SHP77 treated with DMSO at 0.1 percent for 48 hours (cell line): ENCODE measurements around the gene OPHN1.

Experiments
- DNase-seq: peaks from one replicate; lab custom pipeline; 2025; lab: John Stamatoyannopoulos, UW

Gene OPHN1, protein sequence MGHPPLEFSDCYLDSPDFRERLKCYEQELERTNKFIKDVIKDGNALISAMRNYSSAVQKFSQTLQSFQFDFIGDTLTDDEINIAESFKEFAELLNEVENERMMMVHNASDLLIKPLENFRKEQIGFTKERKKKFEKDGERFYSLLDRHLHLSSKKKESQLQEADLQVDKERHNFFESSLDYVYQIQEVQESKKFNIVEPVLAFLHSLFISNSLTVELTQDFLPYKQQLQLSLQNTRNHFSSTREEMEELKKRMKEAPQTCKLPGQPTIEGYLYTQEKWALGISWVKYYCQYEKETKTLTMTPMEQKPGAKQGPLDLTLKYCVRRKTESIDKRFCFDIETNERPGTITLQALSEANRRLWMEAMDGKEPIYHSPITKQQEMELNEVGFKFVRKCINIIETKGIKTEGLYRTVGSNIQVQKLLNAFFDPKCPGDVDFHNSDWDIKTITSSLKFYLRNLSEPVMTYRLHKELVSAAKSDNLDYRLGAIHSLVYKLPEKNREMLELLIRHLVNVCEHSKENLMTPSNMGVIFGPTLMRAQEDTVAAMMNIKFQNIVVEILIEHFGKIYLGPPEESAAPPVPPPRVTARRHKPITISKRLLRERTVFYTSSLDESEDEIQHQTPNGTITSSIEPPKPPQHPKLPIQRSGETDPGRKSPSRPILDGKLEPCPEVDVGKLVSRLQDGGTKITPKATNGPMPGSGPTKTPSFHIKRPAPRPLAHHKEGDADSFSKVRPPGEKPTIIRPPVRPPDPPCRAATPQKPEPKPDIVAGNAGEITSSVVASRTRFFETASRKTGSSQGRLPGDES

GRCh38 chrX:68433155-68433980, at the start of gene OPHN1:
Gene OPHN1, minus strand, starts transcription at chrX:68433495. Its CDS starts 475 bp downstream, at chrX:68433020.
- no peak for DNase-seq

DNA sequence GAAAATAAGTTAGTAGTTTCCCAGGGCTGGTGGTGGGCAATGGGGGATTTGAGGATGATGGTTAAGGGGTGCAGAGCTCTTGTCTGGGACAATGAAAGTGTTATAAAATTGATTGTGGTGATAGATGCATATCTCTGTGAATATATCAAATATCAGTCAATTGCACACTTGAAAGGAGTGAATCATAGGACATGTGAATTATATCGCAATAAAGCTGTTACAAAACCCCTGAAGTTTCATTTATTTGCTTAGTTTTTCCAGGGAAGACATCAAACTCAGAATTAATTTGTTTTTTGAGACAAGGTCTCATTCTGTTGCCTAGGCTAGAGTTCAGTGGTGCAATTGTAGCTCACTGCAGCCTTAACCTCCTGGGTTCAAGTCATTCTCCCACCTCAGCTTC, 47.7 kb upstream of the OPHN1 start:
- DNase-seq: no peak

DNA sequence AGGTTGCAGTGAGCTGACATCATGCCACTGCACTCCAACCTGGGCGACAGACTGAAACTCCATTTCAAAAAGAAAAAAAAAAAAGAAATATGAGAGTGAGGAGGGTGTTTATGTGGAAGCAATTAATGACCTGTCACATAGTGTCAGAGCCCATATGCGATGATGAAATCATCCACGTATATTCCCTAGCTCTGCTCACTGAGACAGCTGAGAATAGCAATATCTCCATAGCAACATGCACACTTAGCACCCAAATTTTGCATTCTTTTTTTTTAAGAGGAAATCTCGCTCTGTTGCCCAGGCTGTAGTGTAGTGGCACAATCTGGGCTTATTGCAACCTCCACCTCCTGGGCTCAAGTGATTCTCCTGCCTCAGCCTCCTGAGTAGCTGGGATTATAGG, 31.5 kb upstream of the OPHN1 start:
- DNase-seq: no peak

DNA sequence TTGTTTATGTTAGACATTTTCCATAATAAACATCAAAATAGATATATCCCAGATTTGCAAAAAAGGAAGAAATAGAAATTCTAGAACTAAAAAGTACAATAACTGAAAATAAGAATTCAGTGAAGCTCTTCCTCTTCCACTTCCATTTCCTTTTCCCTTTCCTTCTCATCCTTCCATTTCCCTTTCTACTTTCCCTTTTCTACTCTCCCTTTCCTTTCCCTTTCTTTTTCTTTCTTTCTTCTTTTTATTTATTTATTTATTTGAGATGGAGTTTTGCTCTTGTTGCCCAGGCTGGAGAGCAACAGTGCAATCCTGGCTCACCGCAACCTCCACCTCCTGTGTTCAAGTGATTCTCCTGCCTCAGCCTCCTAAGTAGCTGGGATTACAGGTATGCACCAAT, 30.6 kb upstream of the OPHN1 start:
- no peak for DNase-seq

- DNase-seq: no peak
These were observed 29.4 kb upstream of the OPHN1 start for GRCh38 chrX:68462653-68463052.

- no peak for DNase-seq
These were observed 28.9 kb upstream of the OPHN1 start for GRCh38 chrX:68462197-68462596.

DNA sequence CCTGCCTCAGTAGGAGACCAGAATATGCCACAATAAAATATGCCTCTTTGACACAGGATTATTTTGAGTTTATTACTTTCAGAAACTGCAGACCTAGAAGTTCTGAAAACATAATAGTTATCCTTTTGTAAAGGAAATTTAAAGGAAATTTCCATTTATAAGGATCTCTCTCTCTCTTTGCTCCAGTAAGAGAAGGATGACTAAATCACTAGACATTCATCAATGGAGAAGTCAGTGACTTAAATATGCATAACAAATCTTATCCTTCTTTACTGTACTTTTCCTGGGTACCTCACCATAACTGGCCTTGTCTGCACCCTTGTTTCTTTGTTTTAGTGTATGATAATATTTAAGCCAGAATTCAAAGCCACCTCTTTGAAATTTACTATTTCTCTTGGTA, 28.3 kb upstream of the OPHN1 start:
- no peak for DNase-seq

DNA sequence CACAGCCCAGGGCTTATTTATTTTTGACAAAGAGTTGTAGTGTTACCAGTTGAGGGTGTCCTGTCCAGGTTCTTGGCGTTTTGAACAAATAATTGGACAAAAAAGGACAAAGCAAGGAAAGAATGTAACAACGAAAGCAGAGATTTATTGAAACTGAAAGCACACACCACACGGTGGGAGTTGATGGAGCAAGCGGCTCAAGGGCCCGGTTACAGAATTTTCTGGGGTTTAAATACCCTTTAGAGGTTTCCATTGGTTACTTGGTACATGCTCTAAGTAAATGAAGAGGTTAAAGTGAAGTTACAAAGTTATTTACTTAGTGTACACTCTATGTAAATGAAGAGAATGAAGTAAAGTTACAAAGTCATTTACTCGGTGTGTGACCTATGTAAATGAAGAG, 27.8 kb upstream of the OPHN1 start:
- no peak for DNase-seq

GRCh38 chrX:68455151-68455510, 21.8 kb upstream of the OPHN1 start:
- DNase-seq: no peak

DNA sequence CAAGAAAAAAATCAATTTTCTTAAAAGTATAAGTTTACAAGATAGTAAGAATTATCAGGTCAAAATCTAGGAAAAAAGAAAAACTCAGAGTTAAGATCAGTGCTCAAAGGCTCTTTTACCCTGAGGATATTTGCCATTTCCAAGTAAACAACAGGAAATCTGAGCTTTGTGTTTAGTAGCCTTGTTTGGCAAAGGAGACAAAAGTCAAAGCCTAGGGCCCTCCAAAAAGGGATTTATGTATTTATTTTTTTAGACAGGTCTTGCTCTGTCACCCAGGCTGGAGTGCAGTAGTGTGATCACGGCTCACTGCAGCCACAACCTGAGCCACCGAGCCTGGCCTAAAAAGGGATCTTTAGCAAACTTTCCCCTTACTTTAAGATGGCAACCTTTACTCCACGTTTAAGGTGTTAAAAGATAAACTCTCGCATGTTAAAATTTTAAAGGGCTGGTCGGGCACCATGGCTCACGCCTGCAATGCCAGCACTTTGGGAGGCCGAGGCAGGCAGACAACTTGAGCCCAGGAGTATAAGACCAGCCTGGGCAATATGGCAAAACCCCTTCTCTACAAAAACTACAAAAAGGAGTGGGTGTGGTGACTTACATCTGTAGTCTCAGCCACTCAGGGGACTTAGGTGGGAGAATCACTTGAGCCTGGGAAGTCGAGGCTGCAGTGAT, 21.3 kb upstream of the OPHN1 start:
- no peak for DNase-seq

GRCh38 chrX:68451720-68452119, 18.4 kb upstream of the OPHN1 start:
- no peak for DNase-seq

DNA sequence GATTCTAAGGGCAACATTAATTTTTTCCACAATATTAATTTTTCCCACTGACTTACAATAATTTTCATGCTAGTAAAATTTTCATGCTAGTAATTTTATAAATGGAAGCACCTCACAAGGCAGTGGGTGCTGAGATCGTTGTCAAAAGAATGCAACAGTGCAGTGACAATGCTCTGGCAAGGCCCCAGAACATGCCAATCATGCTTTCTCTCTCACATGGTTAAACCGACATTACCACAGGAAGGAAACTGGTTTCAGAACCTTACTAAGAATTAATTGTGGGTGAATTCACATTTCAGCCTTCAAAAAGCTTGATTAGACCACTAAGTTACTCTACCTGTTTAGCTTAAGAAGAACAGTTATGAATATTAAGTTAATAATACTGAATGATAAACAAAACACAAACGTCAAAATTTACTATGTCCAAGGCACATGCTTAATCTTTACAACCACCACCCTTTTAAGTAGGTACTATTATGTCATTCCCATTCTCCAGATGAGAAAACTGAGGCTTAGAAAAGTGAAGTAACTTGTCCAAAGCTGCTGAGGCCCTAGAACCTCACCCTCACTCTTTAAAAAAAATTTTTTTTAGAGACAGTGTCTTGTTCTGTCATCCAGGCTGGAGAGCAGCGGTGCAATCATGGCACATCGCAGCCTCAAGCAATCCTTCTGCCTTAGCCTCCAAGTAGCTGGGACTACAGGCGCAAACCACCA, 10.0 kb upstream of the OPHN1 start:
- DNase-seq: no peak

DNA sequence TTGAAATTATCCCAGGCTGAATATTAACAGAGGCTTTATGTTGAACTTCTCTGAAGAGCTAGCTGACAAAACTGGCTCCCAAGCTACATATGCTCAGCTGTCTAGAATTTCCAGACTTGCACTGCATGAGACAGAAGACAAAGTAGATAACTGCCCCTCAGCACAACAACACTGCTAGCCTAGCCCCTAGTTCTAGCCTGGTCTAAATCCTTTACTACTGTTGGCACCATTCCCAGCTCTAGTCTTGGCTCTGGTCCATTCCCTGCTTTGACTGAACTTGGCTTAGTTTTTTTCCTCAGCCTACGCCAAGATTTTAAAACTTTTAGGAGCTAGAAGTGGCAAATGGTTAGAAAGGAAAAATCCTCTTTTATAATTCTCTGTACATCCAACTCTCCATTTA, 7.6 kb upstream of the OPHN1 start:
- DNase-seq: no peak

DNA sequence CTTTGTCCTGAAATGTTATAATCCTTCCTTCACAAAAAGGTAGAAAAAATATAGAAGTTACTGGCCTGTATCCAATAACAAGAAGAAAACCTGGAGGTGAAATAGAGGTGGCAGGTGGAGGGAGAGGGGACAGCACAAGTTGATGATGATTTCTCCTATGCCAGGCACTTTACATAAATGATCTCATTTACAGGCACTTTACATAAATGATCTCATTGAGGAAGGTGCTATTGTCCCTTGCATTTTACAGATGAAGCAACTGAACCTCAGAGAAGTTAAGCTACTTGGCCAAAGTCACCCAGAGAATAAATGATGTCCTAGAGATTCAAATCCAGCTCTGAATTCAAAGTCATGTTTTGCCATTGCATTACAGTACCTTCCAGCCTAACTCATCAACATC, 7.1 kb upstream of the OPHN1 start:
- DNase-seq: no peak

DNA sequence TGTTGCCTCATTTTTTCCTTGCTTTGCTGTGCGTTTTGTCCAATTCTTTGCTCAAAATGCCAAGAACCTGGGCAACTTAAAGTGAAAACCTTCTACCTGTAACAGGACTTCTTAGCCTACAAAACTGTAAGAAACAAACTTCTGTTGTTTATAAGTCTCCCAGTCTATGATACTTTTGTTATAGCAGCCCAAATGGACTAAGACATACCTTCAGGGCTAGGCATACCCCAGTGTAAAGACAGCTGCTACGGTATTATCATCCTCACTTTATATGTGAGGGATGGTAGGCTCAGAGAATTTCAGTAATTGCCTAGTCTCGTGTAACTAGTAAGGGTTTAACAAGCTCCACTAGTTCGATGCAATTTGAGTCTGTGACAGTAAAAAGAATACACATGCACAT, 6.0 kb upstream of the OPHN1 start:
- no peak for DNase-seq

DNA sequence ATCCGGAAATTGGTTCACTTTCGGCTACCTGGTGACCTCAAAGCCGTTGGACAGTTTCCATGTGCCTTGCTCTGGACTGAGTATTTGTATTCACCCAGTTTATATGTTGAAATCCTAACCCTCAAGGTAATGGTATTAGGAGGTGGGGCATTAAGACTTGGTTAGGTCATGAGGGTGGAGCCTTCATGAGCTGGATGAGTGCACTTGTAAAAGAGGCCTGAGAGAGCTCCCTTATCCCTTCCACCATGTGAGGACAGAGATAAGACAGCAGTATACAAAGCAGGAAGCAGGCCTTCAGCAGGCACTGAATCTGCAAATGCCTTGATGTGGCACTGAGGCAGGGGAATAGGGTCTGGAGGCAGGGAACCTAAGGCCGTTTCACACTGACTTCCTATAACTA, 5.3 kb upstream of the OPHN1 start:
- DNase-seq: no peak

DNA sequence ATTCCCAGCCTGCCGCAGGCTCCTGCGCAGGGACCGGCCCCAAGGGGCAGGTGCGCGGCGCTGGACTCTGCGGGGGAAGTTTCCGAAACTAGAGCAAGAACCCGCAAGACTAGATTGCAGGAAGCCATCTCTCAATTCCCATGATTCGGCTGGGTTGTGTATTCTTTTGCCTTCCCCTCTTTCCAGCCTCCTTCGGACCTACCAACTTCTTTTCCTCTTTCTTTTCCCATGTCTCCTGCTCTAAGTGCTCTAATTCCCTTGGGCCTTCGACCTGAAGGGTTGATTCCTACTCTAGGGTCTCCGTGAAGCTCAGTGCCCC, 645 bp upstream of the OPHN1 start:
- DNase-seq: no peak

DNA sequence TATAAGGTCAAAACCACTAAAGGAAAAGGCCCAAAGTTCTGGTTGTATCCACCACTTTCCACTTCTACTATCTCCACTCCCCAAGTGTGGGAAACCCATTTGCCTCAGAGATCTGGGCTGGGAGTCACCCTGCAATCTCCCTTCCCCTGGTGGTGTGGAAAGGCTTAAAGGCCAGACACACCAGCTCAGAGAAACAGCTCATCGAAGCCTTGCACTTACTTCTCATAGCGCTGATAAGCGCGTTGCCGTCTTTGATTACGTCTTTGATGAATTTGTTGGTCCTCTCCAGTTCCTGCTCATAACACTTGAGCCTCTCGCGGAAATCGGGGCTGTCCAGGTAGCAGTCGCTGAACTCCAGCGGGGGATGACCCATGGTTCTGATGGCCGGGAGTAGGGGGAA, 647 bp downstream of the OPHN1 start:
- no peak for DNase-seq

DNA sequence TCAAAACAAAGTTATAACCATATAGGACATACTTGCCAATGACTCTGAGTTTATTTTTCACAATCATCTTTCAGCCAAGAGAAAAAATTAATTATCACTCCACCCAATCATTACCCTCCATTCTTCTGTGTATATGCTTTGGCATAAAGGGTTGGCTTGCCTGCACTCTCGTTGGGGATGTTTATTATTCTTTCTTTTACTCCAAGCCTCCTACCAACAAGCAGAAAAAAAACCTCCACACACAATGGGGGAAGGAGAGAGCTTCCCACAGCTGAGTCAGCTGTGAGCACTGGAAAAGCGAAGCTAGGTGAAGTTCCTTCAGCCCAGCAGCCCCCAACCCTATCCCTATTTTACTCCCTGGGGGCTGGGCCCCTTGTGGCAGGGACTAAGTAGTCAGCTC, 1.5 kb downstream of the OPHN1 start:
- no peak for DNase-seq

GRCh38 chrX:68429216-68429615, 4.1 kb downstream of the OPHN1 start:
- no peak for DNase-seq

- DNase-seq: no peak
These were observed 4.9 kb downstream of the OPHN1 start for GRCh38 chrX:68428431-68428830.

DNA sequence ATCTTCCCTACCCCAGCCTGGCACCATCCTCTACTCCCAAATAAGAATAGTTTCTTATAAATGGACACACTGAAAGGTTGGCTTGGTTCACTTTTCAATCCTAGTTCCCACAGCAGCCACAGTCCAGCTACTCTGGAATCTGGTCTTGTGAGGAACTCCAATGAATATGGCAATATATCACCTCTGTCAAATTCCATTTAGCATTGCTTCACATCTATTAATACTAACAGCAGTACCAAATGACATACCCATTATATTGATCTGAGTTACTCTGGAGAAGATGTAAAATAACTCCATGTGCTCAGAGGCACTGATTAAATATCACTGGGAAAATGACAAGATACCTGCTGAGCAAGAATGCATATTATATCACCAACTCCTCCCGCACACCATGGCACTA, 8.6 kb downstream of the OPHN1 start:
- no peak for DNase-seq
